Ramos (cell line): Measurements from ENCODE around the gene TSPAN9.

Experiments used
- in situ Hi-C: fragments of 300-500 bp; cut with MboI; formaldehyde crosslinking; loops from one replicate; pipeline ENCODE4 v1.14.3; 2022; ENCODE audit warnings: low sequenced_read_pairs; ENCODE audit not compliant: unreplicated experiment

The TSPAN9 gene

GRCh38 chr12:3279415-3279780 is 202.2 kb downstream of the TSPAN9 start:
- in situ Hi-C loops = loop anchor here (5.0 kb wide), 1 partner anchor 142 kb away; no protein-coding TSS in a partner anchor

GRCh38 chr12:3279832-3280231 is 202.7 kb downstream of the TSPAN9 start:
- in situ Hi-C loops = loop anchor here (5.0 kb wide), 1 partner anchor 143 kb away; no protein-coding TSS in a partner anchor

- in situ Hi-C loops = no loop called here
Observed at GRCh38 chr12:3280967-3281366, 203.8 kb downstream of the TSPAN9 start.

- in situ Hi-C loops = no loop called here
Observed at GRCh38 chr12:3281588-3282383, 204.6 kb downstream of the TSPAN9 start.

- in situ Hi-C loops = no loop called here
Observed at GRCh38 chr12:3282384-3282670, 205.1 kb downstream of the TSPAN9 start.

GRCh38 chr12:3283137-3283680 is 206.0 kb downstream of the TSPAN9 start:
- in situ Hi-C loops = no loop called here

GRCh38 chr12:3284405-3284804 is 207.2 kb downstream of the TSPAN9 start:
- in situ Hi-C loops = no loop called here

- in situ Hi-C loops = no loop called here
Observed at GRCh38 chr12:3285570-3285969, 208.4 kb downstream of the TSPAN9 start.

- in situ Hi-C loops = no loop called here
Observed at GRCh38 chr12:3288690-3289089, 211.5 kb downstream of the TSPAN9 start.

- in situ Hi-C loops = no loop called here
Observed at GRCh38 chr12:3289702-3290101, 212.5 kb downstream of the TSPAN9 start.

- in situ Hi-C loops = no loop called here
Observed at GRCh38 chr12:3291939-3292338, 214.8 kb downstream of the TSPAN9 start.

GRCh38 chr12:3292677-3293412 is 215.7 kb downstream of the TSPAN9 start:
- in situ Hi-C loops = no loop called here

- in situ Hi-C loops = no loop called here
Observed at GRCh38 chr12:3293446-3294161, 216.4 kb downstream of the TSPAN9 start.

- in situ Hi-C loops = no loop called here
Observed at GRCh38 chr12:3294481-3294911, 217.3 kb downstream of the TSPAN9 start.

GRCh38 chr12:3295225-3295624 is 218.0 kb downstream of the TSPAN9 start:
- in situ Hi-C loops = loop anchor here (5.0 kb wide), 1 partner anchor 507 kb away; no protein-coding TSS in a partner anchor

- in situ Hi-C loops = loop anchor here (5.0 kb wide), 1 partner anchor 506 kb away; no protein-coding TSS in a partner anchor
Observed at GRCh38 chr12:3295646-3296408, 218.6 kb downstream of the TSPAN9 start.

GRCh38 chr12:3296409-3296701 is 219.2 kb downstream of the TSPAN9 start:
- in situ Hi-C loops = loop anchor here (5.0 kb wide), 1 partner anchor 506 kb away; no protein-coding TSS in a partner anchor

- in situ Hi-C loops = loop anchor here (5.0 kb wide), 1 partner anchor 504 kb away; no protein-coding TSS in a partner anchor
Observed at GRCh38 chr12:3298603-3299002, 221.4 kb downstream of the TSPAN9 start.

GRCh38 chr12:3299929-3300832 is 223.0 kb downstream of the TSPAN9 start:
- in situ Hi-C loops = loop anchor here (5.0 kb wide), 1 partner anchor 502 kb away; no protein-coding TSS in a partner anchor
